Nephron (organoid): ENCODE data around the gene TBCCD1.
A peak's percentile ranks its signal among the peaks of the same experiment; 100 is the strongest.

Experiments
- H3K27ac Mint-ChIP-seq, 3 experiments: 2 replicates each; pipeline ENCODE4 v1.8.0; 2020; ENCODE audit warnings: mixed read lengths in 3 of 3, mild to moderate bottlenecking in 2 of 3, moderate library complexity in 1 of 3
- H3K27me3 Mint-ChIP-seq: 2 replicates; pipeline ENCODE4 v1.8.0; 2021; ENCODE audit warnings: low read depth, mild to moderate bottlenecking, moderate library complexity, mixed read lengths
- H3K36me3 Mint-ChIP-seq: 2 replicates; pipeline ENCODE4 v1.8.0; 2020; ENCODE audit warnings: low read depth, mixed read lengths
- H3K4me1 Mint-ChIP-seq: 2 replicates; pipeline ENCODE4 v1.8.0; 2020; ENCODE audit warnings: mixed read lengths
- H3K4me3 Mint-ChIP-seq, 3 experiments: 2 replicates each; pipeline ENCODE4 v1.8.0; 2020; ENCODE audit warnings: mild to moderate bottlenecking in 3 of 3, mixed read lengths in 3 of 3, moderate library complexity in 2 of 3
- H3K9me3 Mint-ChIP-seq: 2 replicates; pipeline ENCODE4 v1.8.0; 2020; ENCODE audit warnings: mixed read lengths
- TF ChIP-seq, protein P1 (sequence below), 3 experiments: fragments of 200-600 bp; sonication (generic); IDR thresholded peaks; one replicate each; pipeline ENCODE4 v1.5.0; 2021; ENCODE audit warnings: antibody characterized with exemption in 3 of 3; ENCODE audit not compliant: unreplicated experiment in 3 of 3

Gene TBCCD1

DNA sequence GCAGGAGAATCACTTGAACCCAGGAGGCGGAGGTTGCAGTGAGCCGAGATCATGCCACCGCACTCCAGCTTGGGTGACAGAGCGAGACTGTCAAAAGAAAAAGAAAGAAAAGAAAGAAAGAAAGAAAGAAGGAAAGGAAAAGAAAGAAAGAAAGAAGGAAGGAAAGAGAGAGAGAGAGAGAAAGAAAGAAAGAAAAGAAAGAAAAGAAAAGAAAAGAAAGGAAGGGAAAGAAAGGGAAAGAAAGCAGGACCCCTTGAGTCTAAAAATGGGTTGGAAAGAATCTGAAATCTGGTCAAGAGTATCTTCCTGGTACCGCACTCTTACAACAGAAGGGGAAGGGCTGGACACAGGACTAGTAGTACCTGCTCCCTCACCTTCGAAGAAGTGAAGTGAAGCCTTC, 42.5 kb downstream of the TBCCD1 start:
- no peak overlapping the region for H3K27ac Mint-ChIP-seq
- no peaks in the 10 kb centered on the region for H3K9me3 Mint-ChIP-seq
- H3K4me3 Mint-ChIP-seq: no peak overlapping the region
- TF ChIP-seq, protein P1, sequence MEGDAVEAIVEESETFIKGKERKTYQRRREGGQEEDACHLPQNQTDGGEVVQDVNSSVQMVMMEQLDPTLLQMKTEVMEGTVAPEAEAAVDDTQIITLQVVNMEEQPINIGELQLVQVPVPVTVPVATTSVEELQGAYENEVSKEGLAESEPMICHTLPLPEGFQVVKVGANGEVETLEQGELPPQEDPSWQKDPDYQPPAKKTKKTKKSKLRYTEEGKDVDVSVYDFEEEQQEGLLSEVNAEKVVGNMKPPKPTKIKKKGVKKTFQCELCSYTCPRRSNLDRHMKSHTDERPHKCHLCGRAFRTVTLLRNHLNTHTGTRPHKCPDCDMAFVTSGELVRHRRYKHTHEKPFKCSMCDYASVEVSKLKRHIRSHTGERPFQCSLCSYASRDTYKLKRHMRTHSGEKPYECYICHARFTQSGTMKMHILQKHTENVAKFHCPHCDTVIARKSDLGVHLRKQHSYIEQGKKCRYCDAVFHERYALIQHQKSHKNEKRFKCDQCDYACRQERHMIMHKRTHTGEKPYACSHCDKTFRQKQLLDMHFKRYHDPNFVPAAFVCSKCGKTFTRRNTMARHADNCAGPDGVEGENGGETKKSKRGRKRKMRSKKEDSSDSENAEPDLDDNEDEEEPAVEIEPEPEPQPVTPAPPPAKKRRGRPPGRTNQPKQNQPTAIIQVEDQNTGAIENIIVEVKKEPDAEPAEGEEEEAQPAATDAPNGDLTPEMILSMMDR (IDR thresholded peaks at IDR 0.05; ENCODE audit: unreplicated experiment in 3 of 3): no peak
- H3K36me3 Mint-ChIP-seq: no peaks in the 10 kb centered on the region
- peaks cover 18% of the 10 kb centered on the region for H3K27me3 Mint-ChIP-seq
- H3K4me1 Mint-ChIP-seq: peaks cover 10% of the 10 kb centered on the region

DNA sequence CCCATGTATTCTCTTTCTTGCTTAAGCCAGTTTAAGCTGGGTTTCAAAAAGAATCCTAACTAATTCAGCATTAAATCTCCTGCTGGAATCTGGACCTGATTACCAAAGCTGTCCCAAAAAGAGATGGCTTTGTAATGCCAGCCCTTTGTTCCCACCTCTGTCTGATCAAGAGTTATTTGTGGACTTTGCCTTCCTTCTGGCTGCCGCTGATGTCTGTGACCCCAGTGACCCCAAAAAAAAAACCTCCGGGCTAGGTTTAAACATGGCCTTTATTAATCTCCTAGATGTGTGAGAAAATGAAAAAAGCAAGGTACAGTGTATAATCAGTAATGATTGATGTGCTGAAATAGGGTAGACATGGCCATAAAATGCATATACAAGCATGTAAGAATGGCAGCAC, 43.7 kb downstream of the TBCCD1 start:
- H3K4me3 Mint-ChIP-seq: no peak overlapping the region
- H3K27ac Mint-ChIP-seq: peak overlapping the region in 1 of 3 experiments; percentile 46
- H3K27me3 Mint-ChIP-seq: peaks cover 23% of the 10 kb centered on the region
- no peaks in the 10 kb centered on the region for H3K9me3 Mint-ChIP-seq
- peaks cover 10% of the 10 kb centered on the region for H3K4me1 Mint-ChIP-seq
- TF ChIP-seq, protein P1 (IDR thresholded peaks at IDR 0.05; ENCODE audit: unreplicated experiment in 3 of 3): no peak
- H3K36me3 Mint-ChIP-seq: no peaks in the 10 kb centered on the region

DNA sequence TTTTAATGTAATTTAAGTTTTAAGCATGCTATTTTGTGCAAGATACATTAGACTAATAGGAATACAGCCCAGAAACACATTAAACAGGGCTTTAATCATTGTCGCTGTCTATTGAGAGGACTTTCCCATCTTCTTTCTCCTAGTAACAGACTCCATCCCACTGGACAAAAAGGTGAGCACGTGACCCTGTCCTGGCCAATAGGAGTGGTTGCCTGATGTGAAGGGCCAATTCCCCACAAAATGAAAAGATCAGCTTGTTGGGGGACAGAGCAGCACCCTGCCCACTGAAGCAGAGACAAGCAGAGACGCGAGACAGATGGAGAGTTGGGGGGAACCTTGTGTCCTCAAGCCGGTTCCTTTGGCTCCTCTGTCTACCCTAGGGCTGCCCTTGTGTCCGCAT, 44.1 kb downstream of the TBCCD1 start:
- H3K4me1 Mint-ChIP-seq: peaks cover 10% of the 10 kb centered on the region
- H3K27me3 Mint-ChIP-seq: peaks cover 23% of the 10 kb centered on the region
- TF ChIP-seq, protein P1 (IDR thresholded peaks at IDR 0.05; ENCODE audit: unreplicated experiment in 3 of 3): no peak
- no peak overlapping the region for H3K4me3 Mint-ChIP-seq
- H3K9me3 Mint-ChIP-seq: no peaks in the 10 kb centered on the region
- H3K27ac Mint-ChIP-seq: no peak overlapping the region
- H3K36me3 Mint-ChIP-seq: no peaks in the 10 kb centered on the region

DNA sequence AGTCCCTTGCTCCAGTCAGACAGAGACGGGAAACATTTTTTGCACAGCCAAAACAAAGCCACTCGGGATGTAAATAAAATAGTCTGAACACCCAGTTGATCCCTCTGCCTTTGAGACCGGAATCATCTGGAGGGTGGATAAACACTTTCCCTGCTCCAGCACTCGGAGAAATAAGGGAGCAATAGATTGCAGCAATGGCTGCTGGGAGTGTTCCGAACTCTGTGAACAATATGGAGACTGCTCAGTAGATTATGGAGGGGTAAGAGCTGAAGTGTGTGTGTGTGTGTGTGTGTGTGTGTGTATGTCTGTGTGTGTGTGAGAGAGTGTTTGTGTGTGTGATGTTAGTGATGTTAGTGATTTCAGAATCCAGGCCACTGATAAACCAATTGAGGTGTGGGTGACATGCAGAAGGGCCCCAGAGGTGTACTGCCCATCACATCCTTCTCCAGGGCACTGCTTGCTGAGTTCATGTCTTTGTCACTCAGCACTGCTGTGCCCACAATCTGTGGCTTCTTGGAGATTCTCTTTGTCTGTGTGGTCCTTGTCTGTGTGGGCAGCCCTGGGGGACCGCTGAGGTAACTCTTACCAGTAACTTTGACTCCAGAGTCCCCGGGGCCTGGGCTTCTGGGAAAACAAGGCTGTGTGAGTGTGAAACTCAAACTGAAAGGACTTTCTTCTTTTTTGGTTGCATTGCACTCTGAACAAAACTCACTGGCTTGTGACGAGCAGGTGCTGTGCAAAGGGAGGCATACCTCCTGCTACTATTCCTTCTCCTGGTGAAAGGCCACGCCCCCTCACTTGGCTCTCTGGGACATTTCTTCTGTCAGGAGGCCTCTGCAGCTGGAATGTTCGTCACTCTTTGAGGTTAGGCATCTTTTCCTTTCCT, 45.9 kb downstream of the TBCCD1 start:
- H3K9me3 Mint-ChIP-seq: no peaks in the 10 kb centered on the region
- H3K27me3 Mint-ChIP-seq: peaks cover 17% of the 10 kb centered on the region
- H3K36me3 Mint-ChIP-seq: no peaks in the 10 kb centered on the region
- peak overlapping the region in 2 of 3 experiments; percentile 4 to 6 for H3K4me3 Mint-ChIP-seq
- TF ChIP-seq, protein P1 (IDR thresholded peaks at IDR 0.05; ENCODE audit: unreplicated experiment in 3 of 3): no peak
- peak overlapping the region in 2 of 3 experiments; percentile 8 to 10 for H3K27ac Mint-ChIP-seq
- H3K4me1 Mint-ChIP-seq: peaks cover 10% of the 10 kb centered on the region

DNA sequence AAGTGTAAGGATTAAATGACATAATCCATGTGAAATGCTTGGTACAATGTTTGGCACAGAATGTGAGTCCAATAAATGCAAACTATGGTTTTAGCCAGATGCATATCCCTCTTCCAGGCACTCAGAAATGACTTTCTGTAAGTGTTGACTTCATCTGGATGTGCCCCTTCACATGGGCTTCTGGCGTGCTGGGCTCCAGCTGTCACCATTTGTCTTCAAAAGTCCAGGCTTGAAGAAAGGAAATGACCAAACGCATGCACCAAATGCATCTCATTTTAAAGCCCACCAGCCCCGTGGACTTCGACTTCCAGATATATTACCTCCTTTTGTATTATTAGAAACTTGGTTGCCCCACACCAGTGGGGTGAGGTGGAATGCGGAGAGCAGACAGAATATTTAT, 46.7 kb downstream of the TBCCD1 start:
- TF ChIP-seq, protein P1 (IDR thresholded peaks at IDR 0.05; ENCODE audit: unreplicated experiment in 3 of 3): no peak
- Mint-ChIP-seq H3K27ac (peak overlapping the region in 1 of 3 experiments; percentile 8), H3K36me3 (no peaks in the 10 kb centered on the region), H3K9me3 (no peaks in the 10 kb centered on the region), H3K4me3 (no peak overlapping the region), H3K4me1 (peaks cover 10% of the 10 kb centered on the region), H3K27me3 (peaks cover 23% of the 10 kb centered on the region)
